Measurements from ENCODE around the gene SCD.

SCD gene

GRCh38 chr10:100340948-100341847, 5.8 kb upstream of the SCD start:
- DNase-seq (ENCODE audit: low read depth) = no peak

- no peak for DNase-seq (ENCODE audit: low read depth)
These were observed 4.9 kb upstream of the SCD start for GRCh38 chr10:100341953-100342626.

GRCh38 chr10:100342627-100342972, 4.4 kb upstream of the SCD start:
- DNase-seq (ENCODE audit: low read depth) = no peak

GRCh38 chr10:100344241-100344788, 2.7 kb upstream of the SCD start:
- DNase-seq (ENCODE audit: low read depth) = no peak

- DNase-seq (ENCODE audit: low read depth) = no peak
These were observed 1.3 kb upstream of the SCD start for GRCh38 chr10:100345570-100346330.

GRCh38 chr10:100346351-100346764, 675 bp upstream of the SCD start:
- peak; percentile 76 for DNase-seq (ENCODE audit: low read depth)

- DNase-seq (ENCODE audit: low read depth) = no peak
These were observed 649 bp downstream of the SCD start for GRCh38 chr10:100347568-100348195.

- no peak for DNase-seq (ENCODE audit: low read depth)
These were observed 1.4 kb downstream of the SCD start for GRCh38 chr10:100348389-100348927.

- DNase-seq (ENCODE audit: low read depth) = no peak
These were observed 2.1 kb downstream of the SCD start for GRCh38 chr10:100349087-100349486.

- no peak for DNase-seq (ENCODE audit: low read depth)
These were observed 2.6 kb downstream of the SCD start for GRCh38 chr10:100349672-100350071.

GRCh38 chr10:100350914-100351485, 4.0 kb downstream of the SCD start:
- DNase-seq (ENCODE audit: low read depth) = no peak

GRCh38 chr10:100353770-100354485, 6.9 kb downstream of the SCD start:
- DNase-seq (ENCODE audit: low read depth) = no peak

- DNase-seq (ENCODE audit: low read depth) = no peak
These were observed 8.1 kb downstream of the SCD start for GRCh38 chr10:100355086-100355485.

- no peak for DNase-seq (ENCODE audit: low read depth)
These were observed 9.3 kb downstream of the SCD start for GRCh38 chr10:100356067-100357017.

- no peak for DNase-seq (ENCODE audit: low read depth)
These were observed 10.2 kb downstream of the SCD start for GRCh38 chr10:100357059-100357858.

GRCh38 chr10:100359030-100359432, 12.0 kb downstream of the SCD start:
- DNase-seq (ENCODE audit: low read depth) = peak; percentile 86

- no peak for DNase-seq (ENCODE audit: low read depth)
These were observed 12.6 kb downstream of the SCD start for GRCh38 chr10:100359529-100360150.

GRCh38 chr10:100360234-100360633, 13.2 kb downstream of the SCD start:
- DNase-seq (ENCODE audit: low read depth) = no peak
